Kidney epithelial cell (primary cell): ENCODE measurements around the gene CKB. TPM values are rescaled to one million over a fixed set of nuclear protein-coding genes. Genes with fewer than 3 reads are reported as not detected.

Source experiments
- DNase-seq: peaks from one replicate; pipeline ENCODE4 v3.0.0-alpha.2; 2010; ENCODE audit warnings: low read depth
- H3K27me3 ChIP-seq: 2 replicates; pipeline ENCODE4 v1.6.0; 2011; ENCODE audit warnings: low read length; ENCODE audit not compliant: control insufficient read depth, insufficient read depth
- H3K36me3 ChIP-seq: 2 replicates; pipeline ENCODE4 v1.5.1; 2011; ENCODE audit warnings: low read length; ENCODE audit not compliant: control insufficient read depth, insufficient read depth
- H3K4me3 ChIP-seq: 2 replicates; pipeline ENCODE4 v1.5.1; 2011; ENCODE audit warnings: low read depth, mild to moderate bottlenecking, control low read depth, low read length
- total RNA-seq: library from RNA; depleted of rRNA; stranded (reverse); fragments of >200 nt; gene quantifications from 2 replicates; pipeline ENCODE4 v1.2.3, GENCODE V29; 2015
- TF ChIP-seq, protein P1 (sequence below): IDR thresholded peaks from 2 replicates; pipeline ENCODE4 v1.5.1; 2011; ENCODE audit warnings: mild to moderate bottlenecking, moderate library complexity, low read length, control low read depth, inconsistent platforms; ENCODE audit not compliant: insufficient read depth, poor library complexity, severe bottlenecking

CKB gene
- total RNA-seq, 1 donor from 2014 or later = 78.7 TPM

DNA sequence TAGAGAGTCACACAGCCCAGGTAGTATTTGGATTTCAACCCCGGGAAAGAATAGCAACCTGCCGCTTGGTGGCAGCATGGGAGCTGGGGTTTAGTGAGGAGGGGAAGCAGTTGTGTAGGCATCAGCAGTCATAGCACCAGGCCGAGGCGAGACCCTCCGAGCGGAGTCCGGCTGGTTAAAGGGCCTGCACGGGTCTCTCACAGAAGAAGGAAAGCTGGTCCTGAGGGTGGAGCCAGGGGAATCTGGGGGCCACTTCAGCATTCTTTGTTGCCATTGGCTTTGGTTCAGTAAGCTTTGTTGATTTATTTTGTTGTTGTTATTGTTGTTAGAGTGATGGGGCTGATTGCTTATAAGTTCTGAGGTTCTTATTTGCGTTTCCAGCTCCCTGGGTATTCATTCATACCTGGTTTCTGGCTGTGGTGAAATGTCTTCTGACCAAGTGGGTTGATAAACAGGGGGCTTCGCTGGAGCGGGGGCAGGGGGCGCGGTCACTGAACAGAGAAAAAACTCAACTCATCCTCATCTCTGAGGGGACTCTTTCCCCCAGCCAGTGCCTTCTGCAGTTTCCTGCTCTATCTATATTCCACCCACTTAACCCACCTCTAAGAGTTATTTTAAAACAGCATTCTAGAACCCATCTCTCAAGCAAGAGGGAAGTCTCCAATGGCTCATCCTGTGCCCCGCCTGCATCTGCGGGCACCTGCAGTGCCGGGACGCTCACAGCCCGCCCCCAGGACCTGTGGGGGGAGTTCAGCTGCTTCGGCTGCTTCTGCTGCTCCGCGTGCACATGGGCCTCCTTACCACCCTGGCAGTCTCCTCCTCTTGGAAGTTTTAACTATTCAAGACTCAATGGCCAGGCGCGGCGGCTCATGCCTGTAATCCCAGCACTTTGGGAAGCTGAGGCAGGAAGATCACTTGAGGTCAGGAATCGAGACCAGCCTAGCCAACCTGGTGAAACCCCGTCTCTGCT lies 11.6 kb downstream of the CKB start:
- Histone ChIP-seq H3K4me3 (no peak overlapping the region), H3K27me3 (no peaks in the 10 kb centered on the region), H3K36me3 (no peaks in the 10 kb centered on the region)
- TF ChIP-seq, protein P1, sequence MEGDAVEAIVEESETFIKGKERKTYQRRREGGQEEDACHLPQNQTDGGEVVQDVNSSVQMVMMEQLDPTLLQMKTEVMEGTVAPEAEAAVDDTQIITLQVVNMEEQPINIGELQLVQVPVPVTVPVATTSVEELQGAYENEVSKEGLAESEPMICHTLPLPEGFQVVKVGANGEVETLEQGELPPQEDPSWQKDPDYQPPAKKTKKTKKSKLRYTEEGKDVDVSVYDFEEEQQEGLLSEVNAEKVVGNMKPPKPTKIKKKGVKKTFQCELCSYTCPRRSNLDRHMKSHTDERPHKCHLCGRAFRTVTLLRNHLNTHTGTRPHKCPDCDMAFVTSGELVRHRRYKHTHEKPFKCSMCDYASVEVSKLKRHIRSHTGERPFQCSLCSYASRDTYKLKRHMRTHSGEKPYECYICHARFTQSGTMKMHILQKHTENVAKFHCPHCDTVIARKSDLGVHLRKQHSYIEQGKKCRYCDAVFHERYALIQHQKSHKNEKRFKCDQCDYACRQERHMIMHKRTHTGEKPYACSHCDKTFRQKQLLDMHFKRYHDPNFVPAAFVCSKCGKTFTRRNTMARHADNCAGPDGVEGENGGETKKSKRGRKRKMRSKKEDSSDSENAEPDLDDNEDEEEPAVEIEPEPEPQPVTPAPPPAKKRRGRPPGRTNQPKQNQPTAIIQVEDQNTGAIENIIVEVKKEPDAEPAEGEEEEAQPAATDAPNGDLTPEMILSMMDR = no peak
- no peak for DNase-seq

DNA sequence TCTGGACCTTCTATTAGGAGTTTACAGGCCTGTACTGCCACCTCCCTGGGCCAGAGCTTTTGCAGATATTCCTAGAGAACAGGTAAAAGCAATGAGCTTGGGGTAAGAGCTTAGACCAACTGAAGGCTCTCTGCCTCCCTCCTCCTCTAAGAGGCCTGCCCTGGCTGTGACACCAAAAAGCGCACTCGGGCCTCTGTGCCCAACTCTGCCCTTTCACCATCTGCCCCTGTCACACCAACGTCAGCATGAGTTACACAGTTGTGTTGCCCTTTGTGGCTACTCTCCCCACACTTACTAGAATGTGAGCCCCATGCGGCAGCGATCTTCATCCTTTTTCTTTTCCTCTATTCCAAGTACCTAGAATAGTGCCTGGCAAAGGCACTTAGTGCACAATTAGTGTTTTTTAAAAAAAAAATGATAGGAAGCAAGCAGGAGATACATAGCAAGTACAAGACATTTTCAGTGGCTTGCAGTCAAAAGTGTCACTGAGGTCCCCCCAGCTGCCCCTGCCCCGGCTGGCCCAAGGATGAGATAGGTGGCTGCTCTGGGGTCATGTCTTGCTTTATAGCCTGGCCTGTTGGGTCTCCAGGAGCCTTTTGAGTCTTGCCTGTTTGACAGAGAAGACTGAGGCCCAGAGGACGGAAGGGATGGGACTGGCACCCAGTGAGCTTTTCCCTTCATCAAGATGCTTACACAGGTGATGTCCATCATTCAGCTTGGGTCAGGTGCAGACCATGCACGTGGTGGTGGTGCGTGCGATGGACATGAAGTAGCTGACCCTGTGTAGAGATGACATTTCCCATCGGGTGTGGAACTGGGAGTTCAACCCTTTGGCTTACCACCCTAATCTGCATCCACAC lies 12.5 kb downstream of the CKB start:
- Histone ChIP-seq H3K36me3 (peaks cover under 1% of the 10 kb centered on the region), H3K27me3 (no peaks in the 10 kb centered on the region), H3K4me3 (no peak overlapping the region)
- TF ChIP-seq, protein P1 = no peak
- DNase-seq = no peak

DNA sequence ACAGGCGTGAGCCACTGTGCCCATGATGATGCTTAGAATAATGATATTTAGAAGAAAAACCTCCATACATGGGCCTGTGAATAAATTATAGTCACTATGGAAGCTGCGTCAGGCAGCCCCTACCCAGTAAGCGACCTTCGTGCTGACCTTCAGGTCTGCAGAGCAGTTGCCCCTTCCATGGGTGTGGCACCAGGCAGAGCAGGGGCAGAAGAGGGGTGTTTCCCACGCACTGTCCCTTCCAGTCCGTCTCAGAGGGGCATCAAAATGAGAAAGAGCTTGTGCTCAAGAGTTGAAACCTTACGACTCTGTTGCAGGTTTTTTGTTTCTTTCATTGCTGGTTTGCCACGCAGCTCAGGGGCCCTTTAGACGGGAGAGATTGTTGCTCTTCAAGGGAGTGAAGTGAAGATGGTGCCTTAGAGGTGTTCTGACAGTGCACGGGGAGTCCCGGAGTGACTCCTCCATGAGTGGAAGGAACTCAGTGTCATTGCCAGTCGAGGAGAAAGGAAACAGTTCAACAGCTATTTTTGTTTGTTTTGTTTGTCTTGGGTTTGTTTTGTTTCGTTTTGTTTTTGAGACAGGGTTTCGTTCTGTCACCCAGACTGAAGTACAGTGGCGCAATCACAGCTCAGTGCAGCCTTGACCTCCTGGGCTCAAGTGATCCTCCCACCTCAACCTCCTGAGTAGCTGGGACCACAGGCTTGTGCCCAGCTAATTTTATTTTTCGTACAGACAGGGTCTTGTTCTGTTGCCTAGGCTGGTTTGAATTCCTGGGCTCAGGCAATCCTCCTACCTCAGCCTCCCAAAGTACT lies 13.9 kb downstream of the CKB start:
- H3K27me3 ChIP-seq = no peaks in the 10 kb centered on the region
- no peak for DNase-seq
- TF ChIP-seq, protein P1 = no peak
- peaks cover 3% of the 10 kb centered on the region for H3K36me3 ChIP-seq
- no peak overlapping the region for H3K4me3 ChIP-seq

DNA sequence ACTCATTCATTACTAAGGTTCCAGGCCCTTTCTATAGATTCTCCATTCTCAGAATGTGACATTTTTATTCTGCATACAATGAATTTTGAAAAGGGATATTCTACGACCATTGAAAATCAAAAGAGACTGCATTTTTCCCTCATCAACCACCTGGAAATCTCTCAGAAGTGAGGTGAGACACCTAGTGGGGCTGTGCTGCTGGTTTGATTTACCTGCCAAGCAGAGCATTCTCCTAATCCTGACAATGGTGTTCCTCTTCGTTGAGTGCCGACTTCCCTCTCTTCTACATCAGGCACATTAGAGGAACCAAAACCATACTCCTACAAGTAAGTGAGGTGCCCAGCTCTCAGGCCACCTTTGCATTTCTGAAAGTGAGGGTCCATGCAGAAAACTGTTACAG lies 14.9 kb downstream of the CKB start:
- H3K36me3 ChIP-seq = peaks cover 3% of the 10 kb centered on the region
- no peak for DNase-seq

DNA sequence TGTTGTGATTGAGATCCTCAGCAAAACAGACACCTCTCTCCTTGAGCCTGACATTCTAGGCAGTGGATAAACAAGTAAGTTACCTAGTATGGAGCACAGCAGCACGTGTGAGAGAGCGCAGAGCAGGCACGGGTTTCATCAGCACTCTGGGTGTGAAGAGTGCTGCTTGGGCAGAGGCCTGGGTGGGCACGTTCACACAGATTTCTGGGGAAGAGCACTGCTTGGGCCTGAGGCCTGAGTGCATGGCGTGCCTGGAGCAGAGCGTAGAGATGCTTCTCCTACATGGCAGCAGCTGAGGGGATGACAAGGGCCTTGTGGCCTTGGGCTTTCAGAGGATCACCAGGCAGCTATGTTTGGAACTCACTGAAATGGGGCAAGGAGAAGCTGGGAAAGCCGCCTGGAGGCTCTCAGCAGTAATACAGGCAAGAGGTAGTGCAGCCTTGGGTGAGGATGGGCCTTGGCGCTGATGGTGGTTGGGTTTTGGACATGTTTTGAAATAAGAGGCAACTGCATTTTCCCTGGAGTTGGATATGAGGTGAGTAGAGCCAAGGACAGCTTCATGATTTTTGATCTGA lies 17.6 kb downstream of the CKB start:
- DNase-seq = no peak
- Histone ChIP-seq H3K36me3 (peaks cover 5% of the 10 kb centered on the region), H3K27me3 (no peaks in the 10 kb centered on the region), H3K4me3 (no peak overlapping the region)
- TF ChIP-seq, protein P1 = no peak

More for the DNA sequence above, 14.9 kb downstream of the CKB start:
- no peak overlapping the region for H3K4me3 ChIP-seq
- TF ChIP-seq, protein P1 = no peak
- no peaks in the 10 kb centered on the region for H3K27me3 ChIP-seq
